GM13976 (cell line): ENCODE results near the gene IQCF6.
"Not testable (repeated sequence)": the region's sequence is repeated elsewhere in the genome, so short reads cannot be mapped to it uniquely, and the experiment has no call there.

Experiments used
- DNase-seq: peaks from one replicate; pipeline ENCODE4 v3.0.0; 2012; ENCODE audit warnings: low spot score
- in situ Hi-C: fragments of 300-500 bp; cut with MboI; formaldehyde crosslinking; loops from one replicate; pipeline ENCODE4 v1.12.0; 2022; ENCODE audit warnings: low sequenced_read_pairs, mixed read lengths, inconsistent platforms; ENCODE audit not compliant: unreplicated experiment
- TF ChIP-seq, protein P1 (sequence below): IDR thresholded peaks from 2 replicates; pipeline ENCODE4 v1.5.1; 2012; ENCODE audit warnings: borderline replicate concordance, mild to moderate bottlenecking; ENCODE audit not compliant: insufficient read depth; ENCODE audit errors: extremely low read depth, missing control alignments, control extremely low read depth

Gene IQCF6

GRCh38 chr3:51778554-51778953 lies 483 bp downstream of the IQCF6 start:
- no peak for DNase-seq
- TF ChIP-seq, protein P1, sequence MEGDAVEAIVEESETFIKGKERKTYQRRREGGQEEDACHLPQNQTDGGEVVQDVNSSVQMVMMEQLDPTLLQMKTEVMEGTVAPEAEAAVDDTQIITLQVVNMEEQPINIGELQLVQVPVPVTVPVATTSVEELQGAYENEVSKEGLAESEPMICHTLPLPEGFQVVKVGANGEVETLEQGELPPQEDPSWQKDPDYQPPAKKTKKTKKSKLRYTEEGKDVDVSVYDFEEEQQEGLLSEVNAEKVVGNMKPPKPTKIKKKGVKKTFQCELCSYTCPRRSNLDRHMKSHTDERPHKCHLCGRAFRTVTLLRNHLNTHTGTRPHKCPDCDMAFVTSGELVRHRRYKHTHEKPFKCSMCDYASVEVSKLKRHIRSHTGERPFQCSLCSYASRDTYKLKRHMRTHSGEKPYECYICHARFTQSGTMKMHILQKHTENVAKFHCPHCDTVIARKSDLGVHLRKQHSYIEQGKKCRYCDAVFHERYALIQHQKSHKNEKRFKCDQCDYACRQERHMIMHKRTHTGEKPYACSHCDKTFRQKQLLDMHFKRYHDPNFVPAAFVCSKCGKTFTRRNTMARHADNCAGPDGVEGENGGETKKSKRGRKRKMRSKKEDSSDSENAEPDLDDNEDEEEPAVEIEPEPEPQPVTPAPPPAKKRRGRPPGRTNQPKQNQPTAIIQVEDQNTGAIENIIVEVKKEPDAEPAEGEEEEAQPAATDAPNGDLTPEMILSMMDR = no peak
- in situ Hi-C loops = no loop called here

DNA sequence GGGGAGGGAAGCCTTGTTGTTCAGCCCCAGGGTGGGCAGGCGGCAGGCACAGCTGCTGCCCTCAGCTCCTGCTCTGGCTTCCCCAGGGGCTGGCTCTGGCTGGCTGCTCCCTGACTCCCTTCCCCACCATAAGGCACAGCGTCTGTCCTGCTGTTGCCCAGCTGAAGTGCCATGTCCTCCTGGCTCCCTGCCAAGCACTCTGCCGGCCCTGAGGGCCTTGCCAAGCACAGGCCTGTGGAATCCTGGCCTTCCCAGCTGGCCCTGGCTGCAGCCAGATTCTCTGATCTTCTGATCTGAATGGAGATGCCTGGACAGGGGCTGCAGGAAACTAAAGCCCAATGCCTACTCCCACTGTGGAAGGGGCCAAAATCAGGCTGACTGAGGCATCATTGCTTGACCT lies 1.1 kb downstream of the IQCF6 start:
- in situ Hi-C loops = no loop called here
- TF ChIP-seq, protein P1 = no peak

GRCh38 chr3:51773529-51774056 lies 5.4 kb downstream of the IQCF6 start:
- TF ChIP-seq, protein P1 = no peak
- in situ Hi-C loops = no loop called here
- no peak for DNase-seq

More for the DNA sequence above, 1.1 kb downstream of the IQCF6 start:
- no peak for DNase-seq

- in situ Hi-C loops = no loop called here
These were observed 19.8 kb downstream of the IQCF6 start for GRCh38 chr3:51759203-51759602.

DNA sequence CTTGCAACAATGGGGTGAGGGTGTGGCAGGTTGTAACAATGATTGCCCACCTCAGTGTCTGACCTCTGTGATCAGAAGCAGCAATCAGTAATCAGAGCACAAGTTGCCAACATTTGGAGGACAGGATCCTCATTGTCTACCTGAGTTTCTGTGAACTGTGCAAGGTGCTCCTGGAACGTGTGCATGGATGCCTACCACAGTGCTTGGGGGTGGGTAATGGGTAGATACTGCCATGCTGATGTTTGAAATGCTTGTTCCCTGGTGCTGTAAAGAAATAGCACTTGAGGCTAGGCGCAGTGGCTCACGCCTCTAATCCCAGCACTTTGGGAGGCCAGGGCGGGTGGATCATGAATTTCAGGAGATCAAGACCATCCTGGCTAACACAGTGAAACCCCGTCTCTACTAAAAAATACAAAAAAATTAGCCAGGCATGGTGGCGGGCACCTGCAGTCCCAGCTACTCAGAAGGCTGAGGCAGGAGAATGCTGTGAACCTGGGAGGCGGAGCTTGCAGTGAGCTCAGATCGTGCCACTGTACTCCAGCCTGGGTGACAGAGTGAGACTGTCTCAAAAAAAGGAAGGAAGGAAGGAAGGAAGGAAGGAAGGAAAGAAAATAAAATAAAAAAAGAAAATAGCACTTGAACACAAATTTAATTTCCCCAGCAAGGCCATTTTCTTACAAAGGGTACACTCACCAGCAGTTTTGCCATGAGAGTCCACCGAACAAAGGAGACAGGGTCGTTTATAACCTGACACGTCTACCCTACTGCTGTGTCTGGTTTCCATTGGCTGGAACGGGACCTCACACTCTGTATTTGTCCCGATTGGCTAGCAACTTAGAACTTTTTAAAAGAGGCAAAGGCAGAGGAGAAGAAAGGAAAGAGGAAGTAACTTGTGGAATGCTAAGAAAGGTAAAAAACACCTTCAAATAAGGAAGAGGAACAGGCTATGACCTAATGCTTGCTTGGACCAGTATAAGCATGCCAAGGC lies 25.0 kb downstream of the IQCF6 start:
- DNase-seq, in situ Hi-C loops: not testable (repeated sequence)

More at GRCh38 chr3:51759203-51759602, 19.8 kb downstream of the IQCF6 start:
- DNase-seq = no peak
- TF ChIP-seq, protein P1 = no peak

- no peak for DNase-seq
- in situ Hi-C loops = no loop called here
- TF ChIP-seq, protein P1 = no peak
These were observed 27.8 kb downstream of the IQCF6 start for GRCh38 chr3:51751287-51751686.

DNA sequence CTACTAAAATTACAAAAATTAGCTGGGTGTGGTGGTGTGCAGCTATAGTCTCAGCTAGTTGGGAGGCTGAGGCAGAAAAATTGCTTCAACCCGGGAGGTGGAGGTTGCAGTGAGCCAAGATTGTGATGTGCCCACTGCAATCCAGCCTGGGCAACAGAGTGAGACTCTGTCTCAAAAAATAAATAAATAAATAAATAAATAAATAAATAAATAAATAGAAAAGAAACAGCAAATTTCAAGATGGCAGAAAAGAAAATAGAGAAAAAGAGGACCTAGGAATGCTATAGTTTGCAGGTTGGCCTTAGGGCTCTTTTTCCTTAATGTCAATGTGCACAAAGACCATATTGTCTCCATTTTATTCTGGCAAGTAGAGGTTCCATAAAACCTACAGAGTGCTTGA lies 28.2 kb downstream of the IQCF6 start:
- DNase-seq = no peak
- TF ChIP-seq, protein P1 = no peak
- in situ Hi-C loops = no loop called here
